NB4 (cell line): ENCODE measurements around the gene AIFM3.

Experiments
- POLR2A ChIP-seq: IDR thresholded peaks from 2 replicates; pipeline ENCODE4 v1.6.1; 2011; ENCODE audit warnings: mild to moderate bottlenecking; ENCODE audit not compliant: insufficient read length; ENCODE audit errors: extremely low read depth
- TF ChIP-seq, protein P1 (sequence below): IDR thresholded peaks from one replicate; pipeline ENCODE4 v1.5.1; 2012; ENCODE audit warnings: low read depth, low read length

DNA sequence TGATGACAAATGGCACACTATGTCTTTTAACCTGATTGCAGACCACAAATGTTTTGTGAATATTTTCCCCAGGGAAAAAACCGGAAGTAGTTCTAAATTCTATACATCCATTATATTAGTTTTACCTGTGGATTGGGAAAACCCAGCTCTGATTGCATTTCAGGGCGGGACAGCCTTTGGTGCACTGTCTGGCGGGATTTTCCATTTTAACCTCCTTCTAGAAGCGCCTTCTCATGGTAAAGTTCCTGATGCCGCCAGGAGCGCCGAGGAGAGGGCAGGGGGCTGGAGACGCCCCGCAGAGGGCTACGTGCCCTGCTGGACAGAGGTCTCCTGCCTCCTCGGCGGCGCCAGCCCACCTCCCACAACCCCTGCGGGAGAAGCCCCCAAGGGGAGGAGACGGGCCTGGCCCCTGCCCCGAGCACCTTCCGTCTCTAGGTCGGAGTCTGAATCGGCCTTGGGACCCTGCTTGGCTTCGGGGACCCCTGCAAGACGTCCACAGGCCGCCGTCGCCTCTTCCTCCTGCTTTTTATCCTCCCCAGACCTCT lies 46.7 kb downstream of the AIFM3 start:
- TF ChIP-seq, protein P1, sequence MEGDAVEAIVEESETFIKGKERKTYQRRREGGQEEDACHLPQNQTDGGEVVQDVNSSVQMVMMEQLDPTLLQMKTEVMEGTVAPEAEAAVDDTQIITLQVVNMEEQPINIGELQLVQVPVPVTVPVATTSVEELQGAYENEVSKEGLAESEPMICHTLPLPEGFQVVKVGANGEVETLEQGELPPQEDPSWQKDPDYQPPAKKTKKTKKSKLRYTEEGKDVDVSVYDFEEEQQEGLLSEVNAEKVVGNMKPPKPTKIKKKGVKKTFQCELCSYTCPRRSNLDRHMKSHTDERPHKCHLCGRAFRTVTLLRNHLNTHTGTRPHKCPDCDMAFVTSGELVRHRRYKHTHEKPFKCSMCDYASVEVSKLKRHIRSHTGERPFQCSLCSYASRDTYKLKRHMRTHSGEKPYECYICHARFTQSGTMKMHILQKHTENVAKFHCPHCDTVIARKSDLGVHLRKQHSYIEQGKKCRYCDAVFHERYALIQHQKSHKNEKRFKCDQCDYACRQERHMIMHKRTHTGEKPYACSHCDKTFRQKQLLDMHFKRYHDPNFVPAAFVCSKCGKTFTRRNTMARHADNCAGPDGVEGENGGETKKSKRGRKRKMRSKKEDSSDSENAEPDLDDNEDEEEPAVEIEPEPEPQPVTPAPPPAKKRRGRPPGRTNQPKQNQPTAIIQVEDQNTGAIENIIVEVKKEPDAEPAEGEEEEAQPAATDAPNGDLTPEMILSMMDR, result no peak
- TF ChIP-seq POLR2A, result no peak
